Stimulated activated CD8-positive, alpha-beta memory T cell treated with anti-CD3 and anti-CD28 coated beads, Interleukin-7, amount 100 ng/mL, for 1 hour (primary cell): Measurements from ENCODE around the gene TTYH3.
"Not testable (repeated sequence)": the region's sequence is repeated elsewhere in the genome, so short reads cannot be mapped to it uniquely, and the experiment has no call there.

Experiments used
- DNase-seq, 2 donors: peaks; one replicate each; pipeline ENCODE4 v3.0.0-alpha.2; 2020; ENCODE audit warnings: low read depth in 2 of 2

TTYH3 gene

GRCh38 chr7:2688409-2689342 is 56.9 kb downstream of the TTYH3 start:
- no peak for DNase-seq

DNA sequence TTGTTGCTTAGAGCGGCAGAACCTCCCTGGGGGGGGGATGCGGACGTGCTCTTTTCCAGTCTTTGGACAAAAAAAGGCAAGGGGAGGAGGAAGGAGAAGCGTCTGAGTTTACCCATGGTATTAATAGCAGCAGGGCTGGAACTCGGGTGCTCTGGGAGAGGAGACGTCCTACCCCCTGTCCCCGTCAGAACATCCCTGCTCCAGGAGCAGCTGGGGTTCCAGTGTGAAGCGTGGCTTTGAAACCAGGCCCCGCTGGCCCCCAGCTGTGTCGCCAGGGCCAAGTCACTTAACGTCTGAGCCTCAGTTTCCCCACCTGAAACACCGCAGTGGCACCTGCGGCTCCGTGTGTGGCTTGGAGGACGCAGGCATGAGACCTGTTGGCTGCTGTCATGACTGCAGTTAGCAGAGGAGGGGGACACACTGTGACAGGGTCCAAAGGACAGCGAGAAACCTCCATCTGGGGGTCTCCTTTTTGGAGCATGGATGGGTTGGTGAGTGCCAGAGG is 57.6 kb downstream of the TTYH3 start:
- no peak for DNase-seq

- DNase-seq, result no peak
Measured at GRCh38 chr7:2689951-2690705, 58.3 kb downstream of the TTYH3 start.

DNA sequence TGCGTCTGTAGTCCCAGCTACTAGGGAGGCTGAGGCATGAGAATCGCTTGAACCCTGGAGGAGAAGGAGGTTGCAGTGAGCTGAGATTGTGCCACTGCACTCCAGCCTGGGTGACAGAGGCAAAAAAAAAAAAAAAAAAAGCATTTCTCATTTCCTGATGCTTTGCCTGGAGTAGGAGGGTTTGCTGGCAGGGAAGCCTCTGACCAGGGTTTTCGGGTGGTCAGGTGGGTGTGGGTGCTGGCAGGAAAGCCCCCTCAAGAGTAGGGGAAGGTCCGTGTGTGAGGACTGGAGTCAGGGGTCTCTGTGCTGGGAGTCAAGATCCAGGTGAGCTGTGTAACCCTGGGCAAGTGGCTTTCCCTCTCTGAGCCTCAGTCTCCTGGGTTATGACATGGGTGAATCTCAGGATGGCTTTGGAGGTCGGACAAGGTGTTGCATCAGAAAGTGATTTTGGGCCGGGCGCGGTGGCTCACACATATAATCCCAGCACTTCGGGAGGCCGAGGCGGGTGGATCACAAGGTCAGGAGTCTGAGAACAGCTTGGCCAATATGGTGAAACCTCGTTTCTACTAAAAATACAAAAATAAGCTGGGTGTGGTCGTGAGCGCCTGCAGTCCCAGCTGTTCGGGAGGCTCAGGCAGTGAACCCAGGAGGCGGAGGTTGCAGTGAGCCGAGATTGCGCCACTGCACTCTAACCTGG is 59.4 kb downstream of the TTYH3 start:
- DNase-seq, result no peak

DNA sequence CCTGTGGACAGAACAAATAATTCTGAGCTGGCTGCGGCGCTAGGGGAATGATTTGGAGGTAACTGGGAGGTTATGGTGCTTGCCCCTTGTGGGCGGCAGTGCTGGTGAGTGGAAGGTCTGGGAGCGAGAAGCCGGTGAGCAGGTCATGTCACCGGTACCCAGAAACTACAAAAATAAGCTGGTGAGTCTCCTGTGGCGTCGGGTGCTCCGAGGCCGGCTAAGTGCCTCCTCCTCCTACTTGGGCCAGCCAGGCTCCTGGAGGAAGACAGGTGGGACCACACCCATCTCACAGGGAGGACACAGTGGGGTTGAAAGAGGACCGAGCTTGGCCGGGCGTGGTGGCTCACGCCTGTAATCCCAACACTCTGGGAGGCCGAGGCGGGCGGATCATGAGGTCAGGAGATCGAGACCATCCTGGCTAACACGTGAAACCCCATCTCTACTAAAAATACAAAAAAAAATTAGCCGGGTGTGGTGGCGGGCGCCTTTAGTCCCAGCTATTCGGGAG is 60.2 kb downstream of the TTYH3 start:
- DNase-seq, result not testable (repeated sequence)

GRCh38 chr7:2692543-2692942 is 60.8 kb downstream of the TTYH3 start:
- DNase-seq, result no peak

DNA sequence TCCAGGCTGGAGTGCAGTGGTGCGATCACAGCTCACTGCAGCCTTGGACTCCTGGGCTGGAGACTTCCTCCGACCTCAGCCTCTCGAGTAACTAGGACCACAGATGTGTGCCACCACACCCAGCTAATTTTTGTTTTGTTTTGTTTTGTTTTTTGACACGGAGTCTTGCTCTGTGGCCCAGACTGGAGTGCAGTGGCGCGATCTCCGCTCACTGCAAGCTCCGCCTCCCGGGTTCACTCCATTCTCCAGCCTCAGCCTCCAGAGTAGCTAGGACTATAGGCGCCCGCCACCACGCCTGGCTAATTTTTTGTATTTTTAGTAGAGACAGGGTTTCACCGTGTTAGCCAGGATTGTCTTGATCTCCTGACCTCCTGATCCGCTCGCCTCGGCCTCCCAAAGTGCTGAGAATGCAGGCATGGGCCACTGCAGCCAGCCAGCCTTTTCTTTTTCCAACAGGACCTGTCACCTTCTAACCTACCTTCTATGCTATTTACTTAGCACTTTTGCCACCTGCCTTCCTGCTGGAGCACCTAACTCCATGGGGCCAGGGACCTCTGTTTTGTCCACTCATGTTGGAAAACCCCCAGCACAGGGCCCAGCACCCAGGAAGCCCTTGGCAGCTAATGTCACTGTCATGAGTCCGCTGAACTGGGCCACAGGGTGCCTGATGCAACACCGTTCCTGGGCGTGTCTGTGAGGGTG is 61.8 kb downstream of the TTYH3 start:
- DNase-seq, result not testable (repeated sequence)

DNA sequence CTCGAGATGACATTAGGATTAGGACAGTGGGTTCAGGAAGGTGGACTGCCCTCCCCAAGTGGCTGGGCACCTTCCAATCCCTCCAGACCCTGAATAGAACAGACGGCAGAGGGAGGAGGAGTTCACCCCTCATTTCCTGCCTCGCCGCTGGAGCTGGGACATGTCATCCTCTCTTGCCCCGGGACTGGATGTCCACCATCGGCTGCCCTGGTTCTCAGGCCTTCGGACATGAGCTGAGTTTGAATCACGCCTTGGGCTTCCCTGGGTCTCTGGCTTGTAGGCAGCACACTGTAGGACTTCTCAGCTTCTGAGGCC is 62.3 kb downstream of the TTYH3 start:
- DNase-seq, result not testable (repeated sequence)

DNA sequence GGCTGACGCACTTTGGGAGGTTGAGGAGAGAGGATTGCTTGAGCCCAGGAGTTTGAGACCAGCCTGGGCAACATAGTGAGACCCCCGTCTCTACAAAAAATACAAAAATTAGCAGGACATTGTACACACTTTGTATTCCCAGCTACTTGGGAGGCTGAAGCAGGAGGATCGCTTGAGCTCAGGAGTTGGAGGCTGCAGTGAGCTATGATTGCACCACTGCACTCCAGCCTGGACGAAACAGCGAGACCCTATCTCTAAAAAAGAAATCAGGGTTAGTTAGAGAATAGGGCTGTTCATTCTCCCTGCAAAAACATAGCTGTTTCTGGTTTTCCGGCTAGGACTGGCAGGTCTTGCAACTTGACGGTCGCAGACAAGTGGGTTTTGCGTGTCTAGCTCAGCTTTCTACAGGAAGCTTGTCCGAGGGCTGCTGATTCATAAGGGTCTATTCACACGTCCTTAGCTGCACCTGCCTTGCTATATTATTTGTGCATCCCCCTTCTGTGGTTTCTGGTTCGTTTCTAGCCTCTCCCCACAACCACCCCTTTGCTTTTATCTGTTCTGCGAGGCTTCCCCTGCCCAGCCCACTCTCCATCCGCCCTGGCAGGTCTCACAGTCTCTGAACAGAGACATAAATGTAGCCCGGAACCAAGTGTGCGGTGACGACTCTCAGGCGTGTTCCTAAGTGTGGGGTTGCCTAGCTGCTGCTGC is 66.9 kb downstream of the TTYH3 start:
- peak in 1 of 2 donors; percentile 44 for DNase-seq

GRCh38 chr7:2699289-2699620 is 67.5 kb downstream of the TTYH3 start:
- no peak for DNase-seq

DNA sequence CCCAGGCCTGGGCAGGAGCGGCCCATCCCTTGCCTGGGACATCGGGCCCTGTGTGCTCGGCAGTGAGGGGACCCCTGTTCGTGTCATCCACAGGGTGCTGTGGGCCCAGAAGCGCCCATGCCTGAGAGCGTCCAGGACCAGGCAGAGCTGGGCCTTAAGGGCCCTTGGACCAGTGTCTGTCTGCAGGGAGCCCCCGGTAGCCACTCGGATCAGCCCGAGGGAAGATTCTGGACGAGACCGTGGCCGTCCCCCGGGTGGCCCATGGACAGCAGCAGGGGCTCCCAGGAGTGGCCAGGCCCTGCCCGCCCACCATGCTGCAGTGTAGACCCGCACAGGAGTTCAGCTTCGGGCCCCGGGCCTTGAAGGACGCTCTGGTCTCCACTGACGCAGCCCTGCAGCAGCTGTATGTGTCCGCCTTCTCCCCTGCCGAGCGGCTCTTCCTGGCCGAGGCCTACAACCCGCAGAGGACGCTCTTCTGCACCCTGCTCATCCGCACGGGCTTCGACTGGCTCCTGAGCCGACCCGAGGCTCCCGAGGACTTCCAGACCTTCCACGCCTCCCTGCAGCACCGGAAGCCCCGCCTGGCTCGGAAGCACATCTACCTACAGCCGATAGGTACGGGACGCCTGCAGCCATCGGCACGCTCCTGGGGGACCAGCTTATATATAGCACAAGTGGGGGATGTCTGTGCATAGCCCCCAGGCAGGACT is 68.5 kb downstream of the TTYH3 start:
- no peak for DNase-seq

DNA sequence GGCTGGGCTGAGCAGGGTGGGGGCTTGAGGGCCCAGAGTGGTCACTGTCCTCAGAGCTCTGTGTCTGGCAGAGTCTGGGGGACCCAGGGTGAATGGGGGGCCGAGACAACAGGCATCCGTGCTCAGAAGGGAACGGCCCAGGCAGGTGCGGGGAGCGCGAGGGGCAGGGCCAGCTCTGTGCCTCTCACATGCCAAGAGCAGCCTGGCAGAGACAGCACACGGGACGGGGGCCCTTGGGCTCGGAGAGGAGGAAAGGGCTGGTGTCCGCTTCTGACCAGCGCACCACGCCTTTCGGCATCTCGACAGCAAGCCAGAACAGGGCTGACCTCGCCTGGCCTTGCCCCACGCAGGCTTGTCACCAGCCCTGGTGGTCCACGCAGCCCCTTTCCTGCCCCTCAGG is 69.6 kb downstream of the TTYH3 start:
- no peak for DNase-seq

- DNase-seq, result no peak
Measured at GRCh38 chr7:2701832-2702593, 70.2 kb downstream of the TTYH3 start.

DNA sequence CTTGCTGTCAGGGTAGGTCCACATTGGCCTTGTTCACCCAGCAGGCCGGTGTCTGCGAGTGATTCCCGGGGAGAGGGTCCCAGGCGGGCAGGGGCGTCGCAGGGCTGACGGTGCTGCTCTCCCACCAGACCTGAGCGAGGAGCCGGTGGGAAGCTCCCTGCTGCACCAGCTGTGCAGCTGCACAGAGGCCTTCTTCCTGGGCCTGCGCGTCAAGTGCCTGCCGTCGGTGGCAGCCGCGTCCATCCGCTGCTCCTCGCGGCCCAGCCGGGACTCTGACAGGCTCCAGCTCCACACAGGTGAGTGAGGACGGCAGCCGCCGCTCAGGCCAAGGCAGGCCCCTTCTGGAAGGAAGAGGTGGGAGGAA is 70.8 kb downstream of the TTYH3 start:
- no peak for DNase-seq

DNA sequence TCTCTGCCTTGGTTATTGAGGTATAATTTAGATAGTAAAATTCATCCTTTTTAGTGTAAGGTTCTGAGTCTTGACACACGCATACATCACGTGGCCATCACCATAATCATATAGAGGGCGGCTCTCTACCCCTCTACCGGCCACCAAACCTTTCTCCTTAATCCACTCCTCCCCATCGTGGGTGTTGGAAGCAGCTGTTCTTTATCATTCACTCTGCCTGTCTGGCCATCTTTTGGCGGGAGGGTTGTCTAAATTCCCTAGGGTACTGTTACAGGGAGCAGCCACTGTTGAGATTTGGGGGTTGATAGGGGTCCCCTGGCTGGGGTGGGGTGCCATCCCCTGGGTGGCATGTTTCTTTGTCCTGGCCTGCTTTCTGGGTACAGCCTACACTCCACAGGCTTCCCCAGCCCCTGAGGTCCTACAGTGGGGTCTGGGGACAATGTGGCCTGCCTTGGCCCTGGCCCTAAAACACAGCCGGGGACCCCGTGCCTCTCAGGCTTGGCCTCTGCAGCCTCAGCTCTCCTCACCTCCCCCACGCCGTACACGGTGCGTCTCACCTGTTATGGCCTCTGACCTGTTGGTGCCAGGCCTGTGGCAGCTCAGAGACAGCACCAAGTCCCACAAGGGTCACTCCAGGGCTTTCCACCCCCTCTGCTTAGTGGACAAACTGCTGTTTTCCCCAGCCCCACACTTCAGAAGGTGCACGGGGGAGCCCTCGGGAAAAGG is 73.7 kb downstream of the TTYH3 start:
- DNase-seq, result no peak

GRCh38 chr7:2706685-2707126 is 74.9 kb downstream of the TTYH3 start:
- no peak for DNase-seq

DNA sequence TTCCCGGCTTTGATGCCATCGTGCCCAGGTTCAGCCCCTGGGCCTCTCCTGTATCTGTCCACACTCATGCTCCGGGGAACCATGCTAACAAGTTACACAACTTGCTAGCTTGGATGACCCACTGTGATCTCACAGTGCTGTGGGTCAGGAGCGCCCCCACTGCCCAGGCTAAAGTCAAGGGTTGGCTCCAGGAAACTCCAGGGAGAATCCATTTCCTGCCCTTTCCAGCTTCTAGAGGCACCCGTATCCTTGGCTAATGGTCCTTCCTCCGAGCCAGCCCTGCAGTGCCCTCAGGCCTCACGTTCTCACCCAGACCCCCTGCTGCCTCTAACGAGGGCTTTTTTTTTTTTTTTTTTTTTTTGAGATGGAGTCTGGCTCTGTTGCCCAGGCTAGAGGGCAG is 75.7 kb downstream of the TTYH3 start:
- DNase-seq, result no peak

DNA sequence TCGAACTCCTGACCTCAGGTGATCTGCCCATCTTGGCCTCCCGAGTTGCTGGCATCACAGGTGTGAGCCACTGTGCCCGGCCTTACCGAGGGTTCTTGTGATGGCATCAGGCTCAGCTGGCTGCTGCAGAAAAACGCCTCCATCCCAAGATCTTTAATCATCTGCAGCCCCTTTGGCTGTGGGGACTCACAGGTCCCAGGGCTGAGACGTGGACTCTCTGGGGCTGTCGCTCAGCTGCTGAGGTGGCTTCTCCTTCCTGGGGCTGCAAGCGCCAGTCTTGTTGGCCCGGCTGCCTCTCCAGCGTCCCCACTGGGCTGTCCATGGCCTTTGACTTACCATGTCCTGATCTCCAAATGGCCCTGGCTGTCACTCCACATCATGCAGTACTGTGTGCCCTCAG is 76.3 kb downstream of the TTYH3 start:
- no peak for DNase-seq
